D721Med (cell line): ENCODE results near the gene ASH1L.

Source experiments
- DNase-seq: peaks from one replicate; pipeline ENCODE4 v3.0.0; 2011; ENCODE audit warnings: low spot score; ENCODE audit not compliant: insufficient read length
- FAIRE-seq: peaks from 2 replicates; lab custom pipeline; 2011; peaks lifted over from hg19 to GRCh38; lab: Jason Lieb, UNC
- CTCF ChIP-seq: IDR thresholded peaks from 2 replicates; pipeline ENCODE4 v1.5.1; 2012; ENCODE audit warnings: mild to moderate bottlenecking, control low read depth; ENCODE audit not compliant: insufficient read depth; ENCODE audit errors: missing control alignments

ASH1L gene

GRCh38 chr1:155327981-155328380 is 234.6 kb downstream of the ASH1L start:
- no peak for DNase-seq
- TF ChIP-seq CTCF: no peak
- no peak for FAIRE-seq

- no peak for DNase-seq
- no peak for TF ChIP-seq CTCF
- FAIRE-seq: no peak
These were observed 236.0 kb downstream of the ASH1L start for GRCh38 chr1:155326631-155327037.

GRCh38 chr1:155326020-155326526 is 236.5 kb downstream of the ASH1L start:
- DNase-seq (no peak), FAIRE-seq (no peak)
- no peak for TF ChIP-seq CTCF

- no peak for TF ChIP-seq CTCF
- FAIRE-seq: no peak
These were observed 237.1 kb downstream of the ASH1L start for GRCh38 chr1:155325603-155325893.

GRCh38 chr1:155324717-155325602 is 237.6 kb downstream of the ASH1L start:
- no peak for FAIRE-seq

More at GRCh38 chr1:155325603-155325893, 237.1 kb downstream of the ASH1L start:
- no peak for DNase-seq

GRCh38 chr1:155324037-155324716 is 238.4 kb downstream of the ASH1L start:
- no peak for FAIRE-seq
- TF ChIP-seq CTCF: no peak
- DNase-seq: peak; percentile 98

More at GRCh38 chr1:155324717-155325602, 237.6 kb downstream of the ASH1L start:
- peak; percentile 44 for TF ChIP-seq CTCF
- peak; percentile 84 for DNase-seq
